Left lung (tissue), 10 donors: Measurements from ENCODE around the gene PCDHB2. TPM values are rescaled to one million over a fixed set of nuclear protein-coding genes. Genes with fewer than 3 reads are reported as not detected.
A peak's percentile ranks its signal among the peaks of the same experiment; 100 is the strongest.
"Not testable (repeated sequence)": the region's sequence is repeated elsewhere in the genome, so short reads cannot be mapped to it uniquely, and the experiment has no call there.

ENCODE experiments used
- ATAC-seq: fragments of 200-7000 bp; cut with Tn5 transposase; one replicate; pipeline ENCODE4 v1.9.1; 2020; ENCODE audit warnings: moderate library complexity
- DNase-seq, 4 donors: peaks; one replicate each; pipeline ENCODE4 v3.0.0-alpha.2; 2013 to 2020
- H3K27ac ChIP-seq, 2 donors: fragments of 200-600 bp; sonication (generic) in 1 of 2; one replicate each; pipeline versions ENCODE4 v1.5.0 to v1.8.0; 2020 to 2021
- H3K27me3 ChIP-seq, 2 donors: fragments of 200-600 bp; sonication (generic) in 1 of 2; one replicate each; pipeline versions ENCODE4 v1.5.0 to v1.8.0; 2020 to 2021
- H3K36me3 ChIP-seq, 2 donors: fragments of 200-600 bp; sonication (generic) in 1 of 2; one replicate each; pipeline versions ENCODE4 v1.5.0 to v1.8.0; 2020 to 2021
- H3K4me1 ChIP-seq, 2 donors: fragments of 200-600 bp; one replicate each; pipeline ENCODE4 v1.8.0; 2021
- H3K4me3 ChIP-seq, 2 donors: fragments of 200-600 bp; sonication (generic) in 1 of 2; one replicate each; pipeline versions ENCODE4 v1.5.0 to v1.8.0; 2020 to 2021; ENCODE audit warnings: mild to moderate bottlenecking in 1 of 2
- H3K9me3 ChIP-seq, 2 donors: fragments of 200-600 bp; sonication (generic) in 1 of 2; one replicate each; pipeline versions ENCODE4 v1.5.0 to v1.8.0; 2020 to 2021
- intact Hi-C, 2 donors: fragments of 100-400 bp; cut with DNase I; formaldehyde crosslinking; loops; one replicate each; pipeline versions ENCODE4 v1.11.2 to v1.14.2; 2022
- polyA plus RNA-seq, 6 donors: library from polyadenylated mRNA; unstranded; fragments of 120-200 nt; gene quantifications; one replicate each; pipeline ENCODE4 v1.2.1, GENCODE V29; 2013; ENCODE audit not compliant: insufficient read length in 6 of 6
- total RNA-seq, 2 donors: library from RNA; stranded (reverse); fragmentation: NEBNext Ultra II Directional; extraction: Animal tissue kit (Norgen Biotek cat#: 25700); gene quantifications; one replicate each; pipeline ENCODE4 v1.2.1, GENCODE V29; 2021
- TF ChIP-seq, protein P1 (sequence below), 2 donors: fragments of 200-600 bp; sonication (generic) in 1 of 2; IDR thresholded peaks; one replicate each; pipeline versions ENCODE4 v1.5.0 to v1.8.0; 2021; ENCODE audit warnings: antibody characterized with exemption in 2 of 2
- donor health status: DM: no; HTN: yes; CAD: no.
- donor health status: DM: no; HTN: no; CAD: no.

Gene PCDHB2
- total and polyA plus RNA-seq, 8 donors = 3.6 to 12.5 (median 7.7) TPM

DNA sequence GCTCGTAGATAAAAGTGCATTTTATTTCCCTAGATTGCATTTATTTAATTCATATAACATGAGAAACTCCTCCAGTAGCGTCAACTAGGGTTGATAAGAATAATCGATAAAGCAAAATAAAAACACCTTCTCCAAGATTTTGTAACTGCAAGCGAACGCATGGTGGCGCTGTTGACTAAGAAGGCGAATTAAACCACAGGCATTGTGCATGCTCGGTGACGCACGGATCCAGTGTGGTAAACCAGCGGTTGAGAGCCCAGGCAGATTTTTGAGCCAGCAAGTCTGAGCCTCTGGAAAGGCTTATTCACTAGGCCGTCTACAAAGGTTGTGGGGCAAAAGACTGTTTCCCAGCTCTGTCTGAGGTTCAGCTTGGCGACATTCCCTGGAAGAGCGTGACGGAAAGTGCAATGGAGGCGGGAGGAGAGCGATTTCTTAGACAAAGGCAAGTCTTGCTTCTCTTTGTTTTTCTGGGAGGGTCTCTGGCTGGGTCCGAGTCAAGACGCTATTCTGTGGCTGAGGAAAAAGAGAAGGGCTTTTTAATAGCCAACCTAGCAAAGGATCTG is 5.9 kb downstream of the PCDHB2 start, which contains the start of gene PCDHB3:
Gene PCDHB3, plus strand, starts transcription at position 231 of the 563 bp plus-strand sequence. Its CDS starts 177 bp downstream, at position 408.
- Histone ChIP-seq H3K27me3 (peaks cover 0 to 45% of the 10 kb centered on the region in 2 donors), H3K9me3 (peaks cover 0 to 47% of the 10 kb centered on the region in 2 donors), H3K4me3 (peak within 1 kb of the TSS in 1 of 2 donors; percentile 8), H3K27ac (no peak within 1 kb of the TSS), H3K4me1 (no peaks in the 10 kb centered on the region), H3K36me3 (no peaks in the 10 kb centered on the region)
- DNase-seq (peak in 1 of 4 donors; percentile 31), ATAC-seq (peak; percentile 41)
- TF ChIP-seq, protein P1, sequence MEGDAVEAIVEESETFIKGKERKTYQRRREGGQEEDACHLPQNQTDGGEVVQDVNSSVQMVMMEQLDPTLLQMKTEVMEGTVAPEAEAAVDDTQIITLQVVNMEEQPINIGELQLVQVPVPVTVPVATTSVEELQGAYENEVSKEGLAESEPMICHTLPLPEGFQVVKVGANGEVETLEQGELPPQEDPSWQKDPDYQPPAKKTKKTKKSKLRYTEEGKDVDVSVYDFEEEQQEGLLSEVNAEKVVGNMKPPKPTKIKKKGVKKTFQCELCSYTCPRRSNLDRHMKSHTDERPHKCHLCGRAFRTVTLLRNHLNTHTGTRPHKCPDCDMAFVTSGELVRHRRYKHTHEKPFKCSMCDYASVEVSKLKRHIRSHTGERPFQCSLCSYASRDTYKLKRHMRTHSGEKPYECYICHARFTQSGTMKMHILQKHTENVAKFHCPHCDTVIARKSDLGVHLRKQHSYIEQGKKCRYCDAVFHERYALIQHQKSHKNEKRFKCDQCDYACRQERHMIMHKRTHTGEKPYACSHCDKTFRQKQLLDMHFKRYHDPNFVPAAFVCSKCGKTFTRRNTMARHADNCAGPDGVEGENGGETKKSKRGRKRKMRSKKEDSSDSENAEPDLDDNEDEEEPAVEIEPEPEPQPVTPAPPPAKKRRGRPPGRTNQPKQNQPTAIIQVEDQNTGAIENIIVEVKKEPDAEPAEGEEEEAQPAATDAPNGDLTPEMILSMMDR (IDR thresholded peaks at IDR 0.05) = no peak
- intact Hi-C loops = no loop called here

DNA sequence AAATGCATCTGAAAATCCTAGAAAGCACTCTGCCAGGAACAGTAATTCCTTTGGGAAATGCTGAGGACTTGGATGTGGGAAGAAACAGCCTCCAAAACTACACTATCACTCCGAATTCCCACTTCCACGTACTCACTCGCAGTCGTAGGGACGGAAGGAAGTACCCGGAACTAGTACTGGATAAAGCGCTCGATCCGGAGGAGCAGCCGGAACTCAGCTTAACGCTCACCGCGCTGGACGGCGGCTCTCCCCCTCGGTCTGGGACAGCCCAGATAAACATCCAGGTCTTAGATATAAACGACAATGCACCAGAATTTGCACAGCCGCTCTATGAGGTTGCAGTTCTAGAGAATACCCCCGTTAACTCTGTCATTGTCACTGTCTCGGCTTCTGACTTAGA is 6.6 kb downstream of the PCDHB2 start:
- peaks cover 0 to 40% of the 10 kb centered on the region in 2 donors for H3K27me3 ChIP-seq
- H3K36me3 ChIP-seq = no peaks in the 10 kb centered on the region
- H3K27ac ChIP-seq = no peak overlapping the region
- peaks cover 0 to 41% of the 10 kb centered on the region in 2 donors for H3K9me3 ChIP-seq
- TF ChIP-seq, protein P1 (IDR thresholded peaks at IDR 0.05) = no peak
- no peak for DNase-seq
- no peak for ATAC-seq
- peak overlapping the region in 1 of 2 donors; percentile 8 for H3K4me3 ChIP-seq
- intact Hi-C loops = no loop called here
- H3K4me1 ChIP-seq = no peaks in the 10 kb centered on the region

DNA sequence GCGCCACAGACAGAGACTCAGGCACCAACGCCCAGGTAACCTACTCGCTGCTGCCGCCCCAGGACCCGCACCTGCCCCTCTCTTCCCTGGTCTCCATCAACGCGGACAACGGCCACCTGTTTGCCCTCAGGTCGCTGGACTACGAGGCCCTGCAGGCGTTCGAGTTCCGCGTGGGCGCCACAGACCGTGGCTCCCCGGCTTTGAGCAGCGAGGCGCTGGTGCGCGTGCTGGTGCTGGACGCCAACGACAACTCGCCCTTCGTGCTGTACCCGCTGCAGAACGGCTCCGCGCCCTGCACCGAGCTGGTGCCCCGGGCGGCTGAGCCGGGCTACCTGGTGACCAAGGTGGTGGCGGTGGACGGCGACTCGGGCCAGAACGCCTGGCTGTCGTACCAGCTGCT is 7.7 kb downstream of the PCDHB2 start:
- H3K4me1 ChIP-seq, H3K27ac ChIP-seq, ATAC-seq, intact Hi-C loops, H3K4me3 ChIP-seq, H3K36me3 ChIP-seq: not testable (repeated sequence)
- peak in 1 of 4 donors; percentile 31 for DNase-seq
- Histone ChIP-seq H3K9me3 (peaks cover 0 to 38% of the 10 kb centered on the region in 2 donors), H3K27me3 (peaks cover 0 to 37% of the 10 kb centered on the region in 2 donors)

DNA sequence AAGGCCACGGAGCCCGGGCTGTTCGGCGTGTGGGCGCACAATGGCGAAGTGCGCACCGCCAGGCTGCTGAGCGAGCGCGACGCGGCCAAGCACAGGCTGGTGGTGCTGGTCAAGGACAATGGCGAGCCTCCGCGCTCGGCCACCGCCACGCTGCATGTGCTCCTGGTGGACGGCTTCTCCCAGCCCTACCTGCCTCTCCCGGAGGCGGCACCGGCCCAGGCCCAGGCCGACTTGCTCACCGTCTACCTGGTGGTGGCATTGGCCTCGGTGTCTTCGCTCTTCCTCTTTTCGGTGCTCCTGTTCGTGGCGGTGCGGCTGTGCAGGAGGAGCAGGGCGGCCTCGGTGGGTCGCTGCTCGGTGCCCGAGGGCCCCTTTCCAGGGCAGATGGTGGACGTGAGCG is 8.1 kb downstream of the PCDHB2 start:
- ATAC-seq, H3K4me3 ChIP-seq, H3K27ac ChIP-seq, H3K36me3 ChIP-seq, intact Hi-C loops, H3K4me1 ChIP-seq: not testable (repeated sequence)
- DNase-seq = peak in 1 of 4 donors; percentile 73
- Histone ChIP-seq H3K27me3 (peaks cover 0 to 33% of the 10 kb centered on the region in 2 donors), H3K9me3 (peaks cover 0 to 38% of the 10 kb centered on the region in 2 donors)

DNA sequence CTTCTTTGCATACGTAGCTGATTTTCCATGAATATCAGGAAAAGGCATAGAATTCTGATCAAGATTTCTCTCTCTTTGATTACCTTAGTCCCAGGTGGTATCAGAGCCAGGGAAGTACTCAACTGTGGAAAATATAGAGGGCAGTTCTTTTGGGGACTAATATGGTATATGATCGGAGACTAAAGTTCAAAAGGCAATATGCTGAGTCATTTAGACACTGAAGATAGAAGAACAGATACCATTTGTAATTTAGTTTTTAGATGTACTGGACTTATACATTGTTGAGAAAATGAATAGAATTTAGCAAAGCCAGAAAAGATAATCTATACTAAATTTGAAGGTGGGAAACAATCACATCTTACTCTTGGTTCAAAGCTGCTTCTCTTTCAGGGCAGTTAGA is 10.9 kb downstream of the PCDHB2 start:
- ATAC-seq = no peak

DNA sequence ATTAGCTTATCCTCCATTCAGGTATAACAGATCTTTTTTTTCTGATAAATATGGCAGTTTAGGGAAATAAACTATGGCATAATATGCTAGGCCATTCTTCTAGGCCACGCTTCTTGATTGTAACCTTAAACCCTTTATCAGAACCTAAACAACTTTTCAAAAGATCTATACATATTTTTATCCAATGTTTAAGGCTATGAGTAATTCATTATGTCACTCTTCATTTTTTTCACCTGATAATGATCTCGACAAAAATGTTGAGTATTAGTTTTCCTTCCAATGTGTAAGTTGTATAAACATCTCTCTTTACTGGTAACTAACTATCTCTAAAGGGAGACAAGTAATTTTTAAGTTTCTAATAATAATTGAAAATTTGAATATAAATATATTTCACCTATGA is 24.8 kb downstream of the PCDHB2 start:
- H3K4me1 ChIP-seq = no peaks in the 10 kb centered on the region
- H3K4me3 ChIP-seq = no peak overlapping the region
- no peaks in the 10 kb centered on the region for H3K36me3 ChIP-seq
- no peak for ATAC-seq
- intact Hi-C loops = no loop called here
- TF ChIP-seq, protein P1 (IDR thresholded peaks at IDR 0.05) = no peak
- peaks cover 0 to 59% of the 10 kb centered on the region in 2 donors for H3K9me3 ChIP-seq
- no peak overlapping the region for H3K27ac ChIP-seq
- H3K27me3 ChIP-seq = peaks cover 0 to 37% of the 10 kb centered on the region in 2 donors
- DNase-seq = no peak

More for the DNA sequence above, 10.9 kb downstream of the PCDHB2 start:
- peaks cover 0 to 54% of the 10 kb centered on the region in 2 donors for H3K9me3 ChIP-seq
- no peak overlapping the region for H3K27ac ChIP-seq
- H3K4me1 ChIP-seq = no peaks in the 10 kb centered on the region
- H3K4me3 ChIP-seq = no peak overlapping the region
- TF ChIP-seq, protein P1 (IDR thresholded peaks at IDR 0.05) = no peak
- H3K36me3 ChIP-seq = no peaks in the 10 kb centered on the region
- DNase-seq = no peak
- intact Hi-C loops = no loop called here
- H3K27me3 ChIP-seq = peaks cover 0 to 17% of the 10 kb centered on the region in 2 donors
